H1 (cell line): ENCODE data around the gene RAB40B. TPM values are rescaled to one million over a fixed set of nuclear protein-coding genes. Genes with fewer than 3 reads are reported as not detected.

Experiments used
- CTCF ChIA-PET: fragments of 300-600 bp; sonication (Branson Sonifier 250); formaldehyde crosslinking; loops from one replicate; lab custom pipeline; 2021; ENCODE audit not compliant: partially characterized antibody; lab: Charles Lee
- POLR2A ChIA-PET: fragments of 300-600 bp; sonication (Branson Sonifier 250); formaldehyde crosslinking; loops from one replicate; lab custom pipeline; 2021; ENCODE audit warnings: inconsistent platforms; ENCODE audit not compliant: partially characterized antibody; lab: Charles Lee
- DNase-seq, 2 experiments: peaks; one replicate each; pipeline versions ENCODE4 v3.0.0 to v3.0.0-alpha.2; 2010 to 2022; ENCODE audit warnings: low spot score in 2 of 2, low read depth in 1 of 2, mixed read lengths in 1 of 2
- FAIRE-seq: peaks from 2 replicates; lab custom pipeline; 2011; peaks lifted over from hg19 to GRCh38; lab: Jason Lieb, UNC
- H2AFZ ChIP-seq: 2 replicates; pipeline ENCODE4 v1.8.1; 2012; ENCODE audit warnings: low read length, inconsistent platforms
- H2AK5ac ChIP-seq: 2 replicates; pipeline ENCODE4 v1.6.1; 2013; ENCODE audit warnings: low read depth, low read length
- H2BK120ac ChIP-seq: replicated peaks from 2 replicates; pipeline ENCODE3; 2013; ENCODE audit warnings: low read depth, low read length, inconsistent platforms
- H2BK12ac ChIP-seq: 2 replicates; pipeline ENCODE4 v1.6.1; 2013; ENCODE audit warnings: low read depth, low read length
- H2BK15ac ChIP-seq: 2 replicates; pipeline ENCODE4 v1.6.1; 2013; ENCODE audit warnings: low read length
- H2BK20ac ChIP-seq: 2 replicates; pipeline ENCODE4 v1.6.1; 2013; ENCODE audit warnings: low read length
- H2BK5ac ChIP-seq: 2 replicates; pipeline ENCODE4 v1.6.1; 2013; ENCODE audit warnings: low read depth, low read length
- H3K14ac ChIP-seq: 2 replicates; pipeline ENCODE4 v1.6.1; 2013; ENCODE audit warnings: inconsistent platforms; ENCODE audit not compliant: insufficient read length
- H3K18ac ChIP-seq: 2 replicates; pipeline ENCODE4 v1.6.1; 2013; ENCODE audit warnings: low read length; ENCODE audit errors: extremely low read depth
- H3K23ac ChIP-seq: 2 replicates; pipeline ENCODE4 v1.6.1; 2013; ENCODE audit warnings: inconsistent platforms; ENCODE audit not compliant: insufficient read length
- H3K23me2 ChIP-seq: 2 replicates; pipeline ENCODE4 v1.6.1; 2013; ENCODE audit warnings: low read depth, low read length
- H3K27ac ChIP-seq: 2 replicates; pipeline ENCODE4 v1.6.1; 2011; ENCODE audit warnings: low read depth, low read length, inconsistent platforms
- H3K27me3 ChIP-seq, 4 experiments: replicated peaks in 1 of 4; 1 replicate in 1 of 4; 2 replicates in 3 of 4; pipeline versions ENCODE4 v1.6.1 to v1.8.1; 2011 to 2013; ENCODE audit warnings: low read length in 3 of 4, mild to moderate bottlenecking in 3 of 4, inconsistent platforms in 2 of 4, mixed read lengths in 2 of 4, moderate library complexity in 1 of 4; ENCODE audit not compliant: control insufficient read depth in 3 of 4, insufficient read depth in 3 of 4; ENCODE audit errors: extremely low read depth in 1 of 4
- H3K36me3 ChIP-seq, 4 experiments: 2 replicates each; pipeline versions ENCODE4 v1.6.1 to v1.8.1; 2011 to 2013; ENCODE audit warnings: mild to moderate bottlenecking in 4 of 4, low read length in 3 of 4, moderate library complexity in 2 of 4, control low read depth in 1 of 4, inconsistent platforms in 1 of 4; ENCODE audit not compliant: insufficient read depth in 4 of 4, control insufficient read depth in 2 of 4
- H3K4ac ChIP-seq: replicated peaks from 2 replicates; pipeline ENCODE3; 2013; ENCODE audit warnings: low read length, low read depth, mixed read lengths, inconsistent platforms; ENCODE audit not compliant: insufficient read length
- H3K4me1 ChIP-seq, 4 experiments: replicated peaks in 1 of 4; 1 replicate in 1 of 4; 2 replicates in 3 of 4; pipeline versions ENCODE4 v1.6.1 to v1.8.1; 2011 to 2013; ENCODE audit warnings: low read length in 3 of 4, inconsistent platforms in 2 of 4, mixed read lengths in 1 of 4; ENCODE audit not compliant: insufficient read depth in 4 of 4, control insufficient read depth in 3 of 4
- H3K4me2 ChIP-seq, 2 experiments: 2 replicates each; pipeline versions ENCODE4 v1.6.1 to v1.8.1; 2011 to 2013; ENCODE audit warnings: low read depth in 2 of 2, low read length in 2 of 2, control low read depth in 1 of 2, inconsistent platforms in 1 of 2, mild to moderate bottlenecking in 1 of 2; ENCODE audit not compliant: insufficient read depth in 1 of 2
- H3K4me3 ChIP-seq, 4 experiments: fragments of 200-600, 300-600 bp in 1 of 4; sonication (generic), shearing (Covaris generic), sonication (Bioruptor Twin) in 1 of 4; 2 replicates each; pipeline versions ENCODE4 v1.5.1 to v1.8.1; 2011 to 2016; ENCODE audit warnings: low read length in 4 of 4, low read depth in 3 of 4, control low read depth in 2 of 4, inconsistent platforms in 2 of 4, mild to moderate bottlenecking in 2 of 4, mixed read lengths in 1 of 4, moderate library complexity in 1 of 4; ENCODE audit not compliant: insufficient read depth in 2 of 4; ENCODE audit errors: extremely low read depth in 1 of 4
- H3K56ac ChIP-seq: replicated peaks from 2 replicates; pipeline ENCODE3; 2013; ENCODE audit warnings: low read depth, mild to moderate bottlenecking, mixed read lengths, low read length, inconsistent platforms; ENCODE audit not compliant: insufficient read length
- H3K79me1 ChIP-seq: 2 replicates; pipeline ENCODE4 v1.6.1; 2013; ENCODE audit warnings: low read depth, low read length, control low read depth
- H3K79me2 ChIP-seq, 2 experiments: 2 replicates each; pipeline versions ENCODE4 v1.6.1 to v1.8.1; 2012 to 2013; ENCODE audit warnings: low read length in 2 of 2, mild to moderate bottlenecking in 2 of 2, inconsistent platforms in 1 of 2; ENCODE audit not compliant: insufficient read depth in 2 of 2, control insufficient read depth in 1 of 2
- H3K9ac ChIP-seq, 4 experiments: replicated peaks in 1 of 4; 1 replicate in 1 of 4; 2 replicates in 3 of 4; pipeline versions ENCODE4 v1.6.1 to v1.8.1; 2011 to 2013; ENCODE audit warnings: low read depth in 3 of 4, low read length in 3 of 4, control low read depth in 2 of 4, mild to moderate bottlenecking in 2 of 4, moderate library complexity in 2 of 4, inconsistent platforms in 1 of 4; ENCODE audit errors: extremely low read depth in 1 of 4
- H3K9me3 ChIP-seq, 2 experiments: 2 replicates each; pipeline versions ENCODE4 v1.6.1 to v1.8.1; 2012 to 2013; ENCODE audit warnings: mild to moderate bottlenecking in 2 of 2, moderate library complexity in 2 of 2, control low read depth in 1 of 2, inconsistent platforms in 1 of 2, low read depth in 1 of 2, low read length in 1 of 2, mixed read lengths in 1 of 2; ENCODE audit not compliant: insufficient read depth in 2 of 2
- H4K20me1 ChIP-seq, 2 experiments: replicated peaks in 1 of 2; 2 replicates each; pipeline versions ENCODE3 to v1.8.1; 2011 to 2013; ENCODE audit warnings: inconsistent platforms in 2 of 2, low read length in 2 of 2, mild to moderate bottlenecking in 1 of 2; ENCODE audit not compliant: insufficient read depth in 2 of 2, control insufficient read depth in 1 of 2
- H4K5ac ChIP-seq: 2 replicates; pipeline ENCODE4 v1.6.1; 2013; ENCODE audit warnings: low read length, low read depth, mixed read lengths, inconsistent platforms; ENCODE audit not compliant: insufficient read length
- H4K8ac ChIP-seq: 2 replicates; pipeline ENCODE4 v1.8.0; 2013; ENCODE audit warnings: mild to moderate bottlenecking, moderate library complexity, low read length, inconsistent platforms; ENCODE audit not compliant: insufficient read depth; ENCODE audit errors: extremely low read depth
- H4K91ac ChIP-seq: replicated peaks from 2 replicates; pipeline ENCODE3; 2013; ENCODE audit warnings: low read length, mixed read lengths, inconsistent platforms; ENCODE audit not compliant: insufficient read length
- KDM5A ChIP-seq: fragments of 200-600 bp; IDR thresholded peaks from 2 replicates; pipeline ENCODE4 v1.7.1; 2012; ENCODE audit warnings: mild to moderate bottlenecking, low read length, inconsistent platforms, mixed read lengths
- SP4 ChIP-seq: IDR thresholded peaks from 2 replicates; pipeline ENCODE4 v1.6.1; 2012; ENCODE audit warnings: low read length, inconsistent platforms
- TAF7 ChIP-seq: optimal IDR thresholded peaks from 2 replicates; pipeline ENCODE3; 2011; ENCODE audit warnings: low read depth, mild to moderate bottlenecking, inconsistent platforms, low read length, moderate library complexity, borderline replicate concordance
- WGBS, 2 experiments: shearing (Covaris generic) in 1 of 2; methylation state at CpG; one replicate each; pipeline versions ENCODE4 v1.1.6 to v1.1.7; 2013 to 2015; ENCODE audit warnings: low lambda C conversion rate in 2 of 2, mixed read lengths in 2 of 2, inconsistent platforms in 1 of 2, low coverage in 1 of 2, missing lambda C conversion rate in 1 of 2; ENCODE audit not compliant: insufficient replicate concordance in 2 of 2, insufficient coverage in 1 of 2, insufficient read length in 1 of 2; ENCODE audit errors: extremely low coverage in 1 of 2, missing lambda C conversion rate in 1 of 2; 5-methylcytosine and 5-hydroxymethylcytosine counted together
- polyA plus RNA-seq, 7 experiments: library from polyadenylated mRNA; depleted of rRNA in 3 of 7; stranded (reverse) in 5 of 7; unstranded in 2 of 7; fragments of >200 nt in 5 of 7; fragments of 200-250 nt in 2 of 7; gene quantifications; 1 replicate in 5 of 7; 2 replicates in 1 of 7; 4 replicates in 1 of 7; pipeline versions ENCODE4 v1.2.1 to v1.2.3, GENCODE V29; 2011 to 2013; ENCODE audit warnings: missing spikeins in 2 of 7, mixed read lengths in 2 of 7
- total RNA-seq: library from RNA; stranded (reverse); fragmentation: NEBNext Ultra II Directional; extraction: Animal tissue kit (Norgen Biotek cat#: 25700); gene quantifications from 2 replicates; pipeline ENCODE4 v1.2.1, GENCODE V29; 2021

Gene RAB40B
- total and polyA plus RNA-seq, 2 of the 8 experiments (the other 6 are each of a cell fraction or from before 2014, with no cell fraction given) = 3.1 to 4.6 TPM

DNA sequence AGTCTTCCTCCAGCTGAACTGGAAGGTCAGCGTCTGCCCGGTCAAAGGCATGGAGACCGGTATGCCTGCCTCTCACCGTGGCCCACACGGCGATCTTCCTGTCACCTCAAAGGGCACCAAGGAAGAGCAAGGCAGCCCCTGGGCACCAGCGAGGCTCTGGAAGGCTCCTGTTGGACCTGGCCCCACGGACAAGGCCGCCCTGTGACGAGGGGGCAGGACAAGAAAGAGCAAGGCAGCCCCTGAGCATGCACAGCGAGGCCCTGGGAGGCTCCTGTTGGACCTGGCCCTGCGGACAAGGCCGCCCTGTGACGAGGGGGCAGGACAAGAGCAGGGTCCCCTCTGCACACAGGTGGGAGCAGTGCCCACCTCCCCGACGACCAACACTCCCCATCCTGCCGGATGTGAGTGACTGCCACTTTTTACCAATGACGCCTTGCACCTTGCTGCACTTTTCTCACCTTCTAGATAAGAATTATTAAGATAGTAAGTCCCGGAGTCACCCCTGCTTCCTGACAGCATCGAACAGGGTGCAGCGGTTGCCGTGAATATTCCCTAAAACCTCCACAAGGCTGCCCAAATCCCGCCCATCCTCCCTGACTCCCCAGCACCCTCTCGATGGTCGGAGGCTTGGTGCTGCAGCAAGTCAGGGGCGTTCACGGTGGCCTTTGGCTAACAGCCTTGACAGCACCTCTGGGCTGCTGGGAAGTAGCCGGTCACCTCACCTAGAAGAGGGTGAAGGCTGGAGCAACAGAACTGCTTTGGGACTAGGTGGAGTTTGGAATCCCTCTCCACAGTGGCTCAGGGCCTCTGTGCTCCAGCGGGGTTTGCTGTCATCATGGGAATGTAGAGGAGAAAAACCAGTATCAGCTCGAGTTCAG is 44.6 kb downstream of the RAB40B start:
- Histone ChIP-seq H3K56ac (no peak overlapping the region), H3K4me1 (peaks cover 0 to 2% (median under 1%) of the 10 kb centered on the region in 4 experiments; a peak in 3 of 7 replicates), H4K20me1 (no peaks in the 10 kb centered on the region), H3K9me3 (no peaks in the 10 kb centered on the region), H3K27me3 (no peaks in the 10 kb centered on the region; a peak in 1 of 7 replicates), H3K36me3 (no peaks in the 10 kb centered on the region), H3K23me2 (no peaks in the 10 kb centered on the region), H2BK20ac (no peak overlapping the region), H2BK12ac (no peak overlapping the region), H3K14ac (no peak overlapping the region), H2BK15ac (no peak overlapping the region), H3K79me1 (no peaks in the 10 kb centered on the region), H3K4me2 (no peak overlapping the region), H2AK5ac (no peak overlapping the region), H4K8ac (peak overlapping the region; percentile 39), H3K4ac (no peak overlapping the region), H3K4me3 (no peak overlapping the region), H2BK5ac (no peak overlapping the region), H3K9ac (no peak overlapping the region), H2BK120ac (no peak overlapping the region), H4K5ac (no peak overlapping the region), H3K23ac (no peak overlapping the region), H2AFZ (no peak overlapping the region), H3K18ac (no peak overlapping the region), H3K27ac (no peak overlapping the region), H3K79me2 (no peaks in the 10 kb centered on the region), H4K91ac (no peak overlapping the region)
- TF ChIP-seq TAF7 (no peak), KDM5A (no peak), SP4 (no peak)
- ChIA-PET CTCF (interaction anchor here (1.6 kb wide), 1 partner anchor 17 kb away, joined by 3 read pairs; no protein-coding TSS in a partner anchor), POLR2A (no interaction called here)
- FAIRE-seq (no peak), DNase-seq (no peak)
- WGBS, 2 experiments = 90% methylated on average over 30 of the region's 30 CpGs; no CpG with 5 or more reads in 1 of the 2 experiments
